Osteoblast (primary cell): ENCODE measurements around the gene SPANXN5. TPM values are rescaled to one million over a fixed set of nuclear protein-coding genes. Genes with fewer than 3 reads are reported as not detected.

Source experiments
- small RNA-seq: library from RNA; depleted of rRNA; stranded (forward); fragments of <200 nt; gene quantifications from one replicate; pipeline ENCODE3, GENCODE V24; 2012
- total RNA-seq: library from RNA; depleted of rRNA; stranded (reverse); fragments of >200 nt; gene quantifications from 2 replicates; pipeline ENCODE4 v1.2.3, GENCODE V29; 2012

Gene SPANXN5
- total RNA-seq, 1 donor: not detected

Small RNA genes within 50 kb of the gene (small RNA-seq; reads per million reads assigned to genes)
- gene AC244505.6 (not detected), gene AC244505.7 (not detected)

Other genes with a start within 250 kb of the SPANXN5 start
- gene SSX7, start 142.5 kb downstream of the SPANXN5 start, total RNA-seq: not detected in 2 replicates
- not detected in 2 replicates for gene SSX2, start 90.2 kb downstream of the SPANXN5 start, total RNA-seq
- not detected in 2 replicates for gene SSX2B, start 46.2 kb downstream of the SPANXN5 start, total RNA-seq
- not detected in 2 replicates for gene XAGE5, start 13.9 kb upstream of the SPANXN5 start, total RNA-seq
- not detected in 2 replicates for gene XAGE3, start 70.7 kb upstream of the SPANXN5 start, total RNA-seq
- gene FAM156B, start 99.9 kb upstream of the SPANXN5 start, total RNA-seq: 14.4 and 17.0 TPM in 2 replicates
- gene FAM156A, start 161.1 kb upstream of the SPANXN5 start, total RNA-seq: 11.8 and 16.6 TPM in 2 replicates